Keratinocyte (primary cell): Measurements from ENCODE around the gene EGFLAM. TPM values are rescaled to one million over a fixed set of nuclear protein-coding genes. Genes with fewer than 3 reads are reported as not detected.
A peak's percentile ranks its signal among the peaks of the same experiment; 100 is the strongest.

Experiments
- DNase-seq: peaks from one replicate; pipeline ENCODE4 v3.0.0-alpha.2; 2011; ENCODE audit warnings: low read depth, missing footprints, low spot score
- FAIRE-seq: peaks from 2 replicates; lab custom pipeline; 2011; peaks lifted over from hg19 to GRCh38; lab: Jason Lieb, UNC
- H2AFZ ChIP-seq: 2 replicates; pipeline ENCODE4 v1.6.0; 2012; ENCODE audit warnings: low read length, control low read depth, inconsistent platforms; ENCODE audit not compliant: control insufficient read depth
- H3K27ac ChIP-seq: 2 replicates; pipeline ENCODE4 v1.5.1; 2011; ENCODE audit warnings: low read length; ENCODE audit not compliant: control insufficient read depth, insufficient read depth
- H3K27me3 ChIP-seq: 3 replicates; pipeline ENCODE4 v1.6.0; 2011; ENCODE audit warnings: low read length; ENCODE audit not compliant: control insufficient read depth, insufficient read depth; ENCODE audit errors: extremely low read depth
- H3K36me3 ChIP-seq, 2 experiments: 2 replicates in 1 of 2; 3 replicates in 1 of 2; pipeline ENCODE4 v1.5.1; 2011; ENCODE audit warnings: low read length in 2 of 2, mild to moderate bottlenecking in 1 of 2; ENCODE audit not compliant: control insufficient read depth in 2 of 2, insufficient read depth in 2 of 2; ENCODE audit errors: extremely low read depth in 1 of 2
- H3K4me1 ChIP-seq: 3 replicates; pipeline ENCODE4 v1.5.1; 2011; ENCODE audit warnings: low read length; ENCODE audit not compliant: control insufficient read depth, insufficient read depth; ENCODE audit errors: extremely low read depth
- H3K4me2 ChIP-seq: 3 replicates; pipeline ENCODE4 v1.6.0; 2011; ENCODE audit warnings: low read depth, low read length; ENCODE audit not compliant: control insufficient read depth, insufficient read depth; ENCODE audit errors: extremely low read depth
- H3K4me3 ChIP-seq, 3 experiments: fragments of 200-600 bp in 1 of 3; sonication (generic) in 1 of 3; 2 replicates in 2 of 3; 3 replicates in 1 of 3; pipeline ENCODE4 v1.5.1; 2011 to 2016; ENCODE audit warnings: low read length in 3 of 3, mild to moderate bottlenecking in 3 of 3, control low read depth in 2 of 3, inconsistent platforms in 1 of 3, low read depth in 1 of 3, mixed read lengths in 1 of 3, mixed run types in 1 of 3, moderate library complexity in 1 of 3; ENCODE audit not compliant: control insufficient read depth in 2 of 3, insufficient read depth in 2 of 3; ENCODE audit errors: extremely low read depth in 1 of 3
- H3K79me2 ChIP-seq: 2 replicates; pipeline ENCODE4 v1.6.0; 2012; ENCODE audit warnings: low read length; ENCODE audit not compliant: control insufficient read depth, insufficient read depth
- H3K9ac ChIP-seq: 3 replicates; pipeline ENCODE4 v1.6.0; 2011; ENCODE audit warnings: low read length; ENCODE audit not compliant: control insufficient read depth, insufficient read depth; ENCODE audit errors: extremely low read depth
- H3K9me1 ChIP-seq: 3 replicates; pipeline ENCODE4 v1.6.0; 2011; ENCODE audit warnings: low read length; ENCODE audit not compliant: control insufficient read depth, insufficient read depth; ENCODE audit errors: extremely low read depth
- H3K9me3 ChIP-seq: 2 replicates; pipeline ENCODE4 v1.5.1; 2012; ENCODE audit warnings: low read depth, low read length; ENCODE audit not compliant: control insufficient read depth
- H4K20me1 ChIP-seq: 3 replicates; pipeline ENCODE4 v1.6.0; 2011; ENCODE audit warnings: low read length; ENCODE audit not compliant: control insufficient read depth, insufficient read depth; ENCODE audit errors: extremely low read depth
- CTCF ChIP-seq, 3 experiments: IDR thresholded peaks in 1 of 3; conservative IDR thresholded peaks in 1 of 3; optimal IDR thresholded peaks in 1 of 3; 2 replicates in 2 of 3; 3 replicates in 1 of 3; pipeline versions ENCODE3 to v1.5.1; 2011; ENCODE audit warnings: low read length in 3 of 3, mild to moderate bottlenecking in 3 of 3, moderate library complexity in 2 of 3, control low read depth in 1 of 3, inconsistent platforms in 1 of 3; ENCODE audit not compliant: insufficient read depth in 2 of 3; ENCODE audit errors: extremely low read depth in 1 of 3
- EZH2 ChIP-seq: IDR thresholded peaks from one replicate; pipeline ENCODE4 v1.6.1; 2012; ENCODE audit warnings: inconsistent platforms, mild to moderate bottlenecking, low read length, moderate library complexity
- dilution Hi-C: fragments of 300-500 bp; cut with MboI; formaldehyde crosslinking; loops from one replicate; pipeline ENCODE4 v1.7.0; 2020; ENCODE audit warnings: low sequenced_read_pairs; ENCODE audit not compliant: extremely low pct_ligation_motif_present
- polyA plus RNA-seq, 5 experiments: library from polyadenylated mRNA; depleted of rRNA in 3 of 5; stranded (reverse) in 3 of 5; stranded (forward) in 1 of 5; unstranded in 1 of 5; fragments of >200 nt; gene quantifications; 1 replicate in 1 of 5; 2 replicates in 3 of 5; 3 replicates in 1 of 5; pipeline versions ENCODE4 v1.2.1 to v1.2.3, GENCODE V29; 2011 to 2012; ENCODE audit warnings: missing spikeins in 2 of 5, low read depth in 1 of 5, low replicate concordance in 1 of 5

Gene EGFLAM
- polyA plus RNA-seq, 1 donor (not counting 4 experiments of a cell fraction or from before 2014, with no cell fraction given), result not detected

GRCh38 chr5:38323645-38324295, 65.4 kb downstream of the EGFLAM start:
- no peaks in the 10 kb centered on the region for H4K20me1 ChIP-seq
- H3K4me3 ChIP-seq, result no peak overlapping the region
- H3K4me2 ChIP-seq, result no peak overlapping the region
- no peak overlapping the region for H3K27ac ChIP-seq
- peaks cover 6% of the 10 kb centered on the region for H3K4me1 ChIP-seq
- no peaks in the 10 kb centered on the region for H3K9me3 ChIP-seq
- H3K36me3 ChIP-seq, result no peaks in the 10 kb centered on the region
- H3K9me1 ChIP-seq, result no peaks in the 10 kb centered on the region
- FAIRE-seq (peak; percentile 23), DNase-seq (peak; percentile 26)
- H2AFZ ChIP-seq, result no peak overlapping the region
- dilution Hi-C loops, result no loop called here
- TF ChIP-seq EZH2 (no peak), CTCF (optimal IDR thresholded peaks at IDR 0.05 in 1 of 3, IDR thresholded peaks at IDR 0.05 in 1 of 3, conservative IDR thresholded peaks at IDR 0.05 in 1 of 3; ENCODE audit: extremely low read depth in 1 of 3, insufficient read depth in 2 of 3, low read length in 3 of 3) (no peak)
- H3K27me3 ChIP-seq, result no peaks in the 10 kb centered on the region
- no peak overlapping the region for H3K9ac ChIP-seq
- no peaks in the 10 kb centered on the region for H3K79me2 ChIP-seq

GRCh38 chr5:38329132-38329715, 70.9 kb downstream of the EGFLAM start:
- no peaks in the 10 kb centered on the region for H3K27me3 ChIP-seq
- peaks cover 14% of the 10 kb centered on the region for H3K4me1 ChIP-seq
- no peak overlapping the region for H3K4me3 ChIP-seq
- FAIRE-seq, result peak; percentile 66
- no peaks in the 10 kb centered on the region for H3K36me3 ChIP-seq
- H3K4me2 ChIP-seq, result no peak overlapping the region
- no peak overlapping the region for H2AFZ ChIP-seq
- no peak overlapping the region for H3K9ac ChIP-seq
- peak overlapping the region; percentile 42 for H3K27ac ChIP-seq
- TF ChIP-seq CTCF (optimal IDR thresholded peaks at IDR 0.05 in 1 of 3, IDR thresholded peaks at IDR 0.05 in 1 of 3, conservative IDR thresholded peaks at IDR 0.05 in 1 of 3; ENCODE audit: extremely low read depth in 1 of 3, insufficient read depth in 2 of 3, low read length in 3 of 3) (no peak), EZH2 (no peak)
- H3K9me1 ChIP-seq, result no peaks in the 10 kb centered on the region
- DNase-seq, result no peak
- no peaks in the 10 kb centered on the region for H3K79me2 ChIP-seq
- dilution Hi-C loops, result no loop called here
- no peaks in the 10 kb centered on the region for H3K9me3 ChIP-seq
- no peaks in the 10 kb centered on the region for H4K20me1 ChIP-seq
